Measurements from ENCODE around the gene TMEM88. TPM values are rescaled to one million over a fixed set of nuclear protein-coding genes. Genes with fewer than 3 reads are reported as not detected.

The TMEM88 gene
- total RNA-seq, 2 donors from 2014 or later: 16.8 to 26.8 TPM

- H3K27me3 Mint-ChIP-seq (ENCODE audit: insufficient read depth): peaks cover 2% of the 10 kb centered on the region
- Histone ChIP-seq H3K9ac (ENCODE audit: extremely low read depth, low read length, poor library complexity, severe bottlenecking) (peak overlapping the region; percentile 71), H3K36me3 (ENCODE audit: control insufficient read depth, insufficient read depth, low read length) (peaks cover 27% of the 10 kb centered on the region), H3K4me1 (ENCODE audit: control insufficient read depth, insufficient read depth, low read length) (peaks cover 6% of the 10 kb centered on the region), H3K27ac (ENCODE audit: low read depth, low read length) (peak overlapping the region; percentile 94), H3K9me3 (ENCODE audit: control insufficient read depth, low read length) (no peaks in the 10 kb centered on the region), H3K27me3 (ENCODE audit: control insufficient read depth, insufficient read depth, low read length, poor library complexity, severe bottlenecking) (no peaks in the 10 kb centered on the region), H3K4me3 (ENCODE audit: low read length) (peak overlapping the region; percentile 93)
- WGBS, 2 experiments (ENCODE audit: insufficient coverage in 1 of 2, insufficient read length in 1 of 2): 1% methylated on average over 36 to 71 of the region's 71 CpGs
- peak overlapping the region; percentile 92 for H3K27ac Mint-ChIP-seq
- TF ChIP-seq, protein P1, sequence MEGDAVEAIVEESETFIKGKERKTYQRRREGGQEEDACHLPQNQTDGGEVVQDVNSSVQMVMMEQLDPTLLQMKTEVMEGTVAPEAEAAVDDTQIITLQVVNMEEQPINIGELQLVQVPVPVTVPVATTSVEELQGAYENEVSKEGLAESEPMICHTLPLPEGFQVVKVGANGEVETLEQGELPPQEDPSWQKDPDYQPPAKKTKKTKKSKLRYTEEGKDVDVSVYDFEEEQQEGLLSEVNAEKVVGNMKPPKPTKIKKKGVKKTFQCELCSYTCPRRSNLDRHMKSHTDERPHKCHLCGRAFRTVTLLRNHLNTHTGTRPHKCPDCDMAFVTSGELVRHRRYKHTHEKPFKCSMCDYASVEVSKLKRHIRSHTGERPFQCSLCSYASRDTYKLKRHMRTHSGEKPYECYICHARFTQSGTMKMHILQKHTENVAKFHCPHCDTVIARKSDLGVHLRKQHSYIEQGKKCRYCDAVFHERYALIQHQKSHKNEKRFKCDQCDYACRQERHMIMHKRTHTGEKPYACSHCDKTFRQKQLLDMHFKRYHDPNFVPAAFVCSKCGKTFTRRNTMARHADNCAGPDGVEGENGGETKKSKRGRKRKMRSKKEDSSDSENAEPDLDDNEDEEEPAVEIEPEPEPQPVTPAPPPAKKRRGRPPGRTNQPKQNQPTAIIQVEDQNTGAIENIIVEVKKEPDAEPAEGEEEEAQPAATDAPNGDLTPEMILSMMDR (conservative IDR thresholded peaks at IDR 0.05): no peak
- H3K4me3 Mint-ChIP-seq: peak overlapping the region; percentile 82
- H3K4me1 Mint-ChIP-seq: peaks cover 20% of the 10 kb centered on the region
- DNase-seq: peak; percentile 99
- no peaks in the 10 kb centered on the region for H3K9me3 Mint-ChIP-seq
- H3K36me3 Mint-ChIP-seq (ENCODE audit: low read depth): peaks cover 30% of the 10 kb centered on the region
Measured at GRCh38 chr17:7844292-7845154, 10.3 kb upstream of the TMEM88 start.

GRCh38 chr17:7845359-7846062, 9.4 kb upstream of the TMEM88 start:
- Mint-ChIP-seq H3K4me3 (peak overlapping the region; percentile 82), H3K36me3 (ENCODE audit: low read depth) (peaks cover 33% of the 10 kb centered on the region), H3K27me3 (ENCODE audit: insufficient read depth) (peaks cover 2% of the 10 kb centered on the region), H3K9me3 (no peaks in the 10 kb centered on the region), H3K27ac (no peak overlapping the region), H3K4me1 (peaks cover 13% of the 10 kb centered on the region)
- 91 to 95% methylated on average over 9 to 15 of the region's 15 CpGs for WGBS, 2 experiments (ENCODE audit: insufficient coverage in 1 of 2, insufficient read length in 1 of 2)
- no peaks in the 10 kb centered on the region for H3K9me3 ChIP-seq (ENCODE audit: control insufficient read depth, low read length)
- peaks cover 6% of the 10 kb centered on the region for H3K4me1 ChIP-seq (ENCODE audit: control insufficient read depth, insufficient read depth, low read length)
- peak overlapping the region; percentile 93 for H3K4me3 ChIP-seq (ENCODE audit: low read length)
- no peak for DNase-seq
- H3K27ac ChIP-seq (ENCODE audit: low read depth, low read length): no peak overlapping the region
- peak overlapping the region; percentile 25 for H3K9ac ChIP-seq (ENCODE audit: extremely low read depth, low read length, poor library complexity, severe bottlenecking)
- H3K36me3 ChIP-seq (ENCODE audit: control insufficient read depth, insufficient read depth, low read length): peaks cover 37% of the 10 kb centered on the region
- TF ChIP-seq, protein P1 (conservative IDR thresholded peaks at IDR 0.05): no peak
- H3K27me3 ChIP-seq (ENCODE audit: control insufficient read depth, insufficient read depth, low read length, poor library complexity, severe bottlenecking): no peaks in the 10 kb centered on the region

DNA sequence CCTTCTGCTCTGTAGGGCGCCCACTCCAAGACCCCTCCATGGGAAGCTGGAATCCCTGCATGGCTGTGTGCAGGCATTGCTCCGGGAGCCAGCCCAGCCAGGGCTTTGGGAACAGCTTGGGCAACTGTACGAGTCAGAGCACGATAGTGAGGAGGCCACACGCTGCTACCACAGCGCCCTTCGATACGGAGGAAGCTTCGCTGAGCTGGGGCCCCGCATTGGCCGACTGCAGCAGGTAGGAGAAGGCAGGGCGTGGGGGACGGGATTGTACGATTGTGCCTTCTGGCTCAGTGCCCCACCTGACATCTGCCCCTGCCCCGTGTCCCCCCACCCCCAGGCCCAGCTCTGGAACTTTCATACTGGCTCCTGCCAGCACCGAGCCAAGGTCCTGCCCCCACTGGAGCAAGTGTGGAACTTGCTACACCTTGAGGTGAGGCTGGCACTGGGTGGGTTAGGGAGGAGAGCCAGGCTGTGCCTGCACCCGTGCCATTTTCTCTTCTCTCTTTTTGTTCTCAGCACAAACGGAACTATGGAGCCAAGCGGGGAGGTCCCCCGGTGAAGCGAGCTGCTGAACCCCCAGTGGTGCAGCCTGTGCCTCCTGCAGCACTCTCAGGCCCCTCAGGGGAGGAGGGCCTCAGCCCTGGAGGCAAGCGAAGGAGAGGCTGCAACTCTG, 8.7 kb upstream of the TMEM88 start:
- TF ChIP-seq, protein P1 (conservative IDR thresholded peaks at IDR 0.05): no peak
- Histone ChIP-seq H3K27me3 (ENCODE audit: control insufficient read depth, insufficient read depth, low read length, poor library complexity, severe bottlenecking) (no peaks in the 10 kb centered on the region), H3K4me1 (ENCODE audit: control insufficient read depth, insufficient read depth, low read length) (no peaks in the 10 kb centered on the region), H3K9me3 (ENCODE audit: control insufficient read depth, low read length) (no peaks in the 10 kb centered on the region), H3K4me3 (ENCODE audit: low read length) (no peak overlapping the region), H3K9ac (ENCODE audit: extremely low read depth, low read length, poor library complexity, severe bottlenecking) (no peak overlapping the region), H3K27ac (ENCODE audit: low read depth, low read length) (no peak overlapping the region), H3K36me3 (ENCODE audit: control insufficient read depth, insufficient read depth, low read length) (peaks cover 38% of the 10 kb centered on the region)
- WGBS, 2 experiments (ENCODE audit: insufficient coverage in 1 of 2, insufficient read length in 1 of 2): 87 to 95% methylated on average over 9 to 22 of the region's 22 CpGs
- Mint-ChIP-seq H3K36me3 (ENCODE audit: low read depth) (peaks cover 34% of the 10 kb centered on the region), H3K4me3 (no peak overlapping the region), H3K27ac (no peak overlapping the region), H3K9me3 (no peaks in the 10 kb centered on the region), H3K4me1 (peaks cover 6% of the 10 kb centered on the region), H3K27me3 (ENCODE audit: insufficient read depth) (no peaks in the 10 kb centered on the region)
- DNase-seq: peak; percentile 40
